CD4-positive, alpha-beta T cell treated with Interleukin-15 for 1 hour (primary cell): ENCODE measurements around the gene SIRPB2.

Source experiments
- DNase-seq: peaks from one replicate; pipeline ENCODE4 v3.0.0-alpha.2; 2020

Gene SIRPB2

GRCh38 chr20:1491281-1491840 lies at the start of gene SIRPB2:
Gene SIRPB2, minus strand, starts transcription at chr20:1491420. Its CDS starts 61 bp downstream, at chr20:1491359.
- DNase-seq: peak; percentile 56

- DNase-seq: no peak
Observed at GRCh38 chr20:1539816-1540419, 48.7 kb upstream of the SIRPB2 start.

- no peak for DNase-seq
Observed at GRCh38 chr20:1538655-1539054, 47.4 kb upstream of the SIRPB2 start.

GRCh38 chr20:1537731-1538058 lies 46.5 kb upstream of the SIRPB2 start:
- peak; percentile 70 for DNase-seq

GRCh38 chr20:1536893-1537730 lies 45.9 kb upstream of the SIRPB2 start:
- DNase-seq: no peak

GRCh38 chr20:1535420-1536175 lies 44.4 kb upstream of the SIRPB2 start:
- peak; percentile 20 for DNase-seq

GRCh38 chr20:1534526-1534925 lies 43.3 kb upstream of the SIRPB2 start:
- no peak for DNase-seq

GRCh38 chr20:1533059-1533458 lies 41.8 kb upstream of the SIRPB2 start:
- no peak for DNase-seq

- DNase-seq: no peak
Observed at GRCh38 chr20:1528811-1529210, 37.6 kb upstream of the SIRPB2 start.

- no peak for DNase-seq
Observed at GRCh38 chr20:1527923-1528322, 36.7 kb upstream of the SIRPB2 start.

- DNase-seq: no peak
Observed at GRCh38 chr20:1526896-1527295, 35.7 kb upstream of the SIRPB2 start.

- no peak for DNase-seq
Observed at GRCh38 chr20:1526310-1526709, 35.1 kb upstream of the SIRPB2 start.

- DNase-seq: no peak
Observed at GRCh38 chr20:1524004-1524403, 32.8 kb upstream of the SIRPB2 start.

GRCh38 chr20:1517010-1517409 lies 25.8 kb upstream of the SIRPB2 start:
- DNase-seq: no peak

- DNase-seq: no peak
Observed at GRCh38 chr20:1513801-1514200, 22.6 kb upstream of the SIRPB2 start.

GRCh38 chr20:1509237-1509636 lies 18.0 kb upstream of the SIRPB2 start:
- DNase-seq: peak; percentile 34

- no peak for DNase-seq
Observed at GRCh38 chr20:1508574-1508973, 17.4 kb upstream of the SIRPB2 start.

- DNase-seq: no peak
Observed at GRCh38 chr20:1507276-1507675, 16.1 kb upstream of the SIRPB2 start.

GRCh38 chr20:1505871-1506270 lies 14.7 kb upstream of the SIRPB2 start:
- no peak for DNase-seq

GRCh38 chr20:1505361-1505760 lies 14.1 kb upstream of the SIRPB2 start:
- no peak for DNase-seq

GRCh38 chr20:1503564-1504227 lies 12.5 kb upstream of the SIRPB2 start:
- peak; percentile 84 for DNase-seq

- no peak for DNase-seq
Observed at GRCh38 chr20:1500496-1500895, 9.3 kb upstream of the SIRPB2 start.
